OCI-LY1 (cell line): ENCODE measurements around the gene CCDC187.

Source experiments
- H2AFZ ChIP-seq: fragments of 200-600 bp; sonication (generic), shearing (Covaris generic); 2 replicates; pipeline ENCODE4 v1.6.0; 2014; ENCODE audit warnings: antibody characterized with exemption, mild to moderate bottlenecking, low read length
- H3F3A ChIP-seq: fragments of 200-600 bp; sonication (generic), shearing (Covaris generic); 2 replicates; pipeline ENCODE4 v1.6.0; 2014; ENCODE audit warnings: mild to moderate bottlenecking, antibody characterized with exemption, low read length, moderate library complexity; ENCODE audit not compliant: insufficient read depth
- H3K27ac ChIP-seq: fragments of 200-600 bp; sonication (generic); 2 replicates; pipeline ENCODE4 v1.5.1; 2014; ENCODE audit warnings: low read length, mixed run types, mild to moderate bottlenecking, low read depth; ENCODE audit not compliant: poor library complexity, severe bottlenecking
- H3K27me3 ChIP-seq: fragments of 200-600 bp; sonication (generic); 2 replicates; pipeline ENCODE4 v1.6.0; 2014; ENCODE audit warnings: antibody characterized with exemption, mild to moderate bottlenecking, low read length, moderate library complexity; ENCODE audit not compliant: insufficient read depth
- H3K36me3 ChIP-seq: fragments of 200-600 bp; sonication (generic); 2 replicates; pipeline ENCODE4 v1.6.1; 2014; ENCODE audit warnings: mild to moderate bottlenecking, antibody characterized with exemption, low read length, moderate library complexity, mixed read lengths; ENCODE audit not compliant: insufficient read depth
- H3K4me1 ChIP-seq: fragments of 200-600 bp; sonication (generic); 2 replicates; pipeline ENCODE4 v1.5.1; 2014; ENCODE audit warnings: mild to moderate bottlenecking, low read length, moderate library complexity; ENCODE audit not compliant: insufficient read depth, severe bottlenecking
- H3K4me2 ChIP-seq: fragments of 200-600 bp; sonication (generic), shearing (Covaris generic); 2 replicates; pipeline ENCODE4 v1.6.1; 2014; ENCODE audit warnings: low read length
- H3K4me3 ChIP-seq: fragments of 200-600 bp; sonication (generic); 2 replicates; pipeline ENCODE4 v1.5.1; 2014; ENCODE audit warnings: low read length, low read depth, mild to moderate bottlenecking, mixed read lengths; ENCODE audit not compliant: poor library complexity, severe bottlenecking
- H3K79me2 ChIP-seq: fragments of 200-600 bp; shearing (Covaris generic); 2 replicates; pipeline ENCODE4 v1.6.1; 2016; ENCODE audit warnings: mixed run types, low read length, mixed read lengths; ENCODE audit not compliant: insufficient read depth
- H3K9ac ChIP-seq: fragments of 200-600 bp; sonication (generic), shearing (Covaris generic); 2 replicates; pipeline ENCODE4 v1.6.1; 2014; ENCODE audit warnings: mild to moderate bottlenecking, low read length, mixed read lengths
- H3K9me2 ChIP-seq: fragments of 200-600 bp; sonication (generic), shearing (Covaris generic); 2 replicates; pipeline ENCODE4 v1.6.1; 2014; ENCODE audit warnings: low read depth, mild to moderate bottlenecking, low read length, mixed read lengths
- H3K9me3 ChIP-seq: fragments of 200-600 bp; shearing (Covaris generic); 2 replicates; pipeline ENCODE4 v1.6.1; 2014; ENCODE audit warnings: low read length, mixed read lengths
- H4K20me1 ChIP-seq: fragments of 200-600 bp; sonication (generic), shearing (Covaris generic); 2 replicates; pipeline ENCODE4 v1.6.0; 2016; ENCODE audit warnings: mild to moderate bottlenecking, low read length; ENCODE audit not compliant: insufficient read depth
- EZH2 ChIP-seq: fragments of 200-600 bp; sonication (generic), shearing (Covaris generic); IDR thresholded peaks from 2 replicates; pipeline ENCODE4 v1.8.0; 2017; ENCODE audit warnings: borderline replicate concordance, mixed run types, mild to moderate bottlenecking, antibody characterized with exemption, low read length, moderate library complexity, mixed read lengths
- TF ChIP-seq, protein P1 (sequence below): fragments of 200-600 bp; sonication (generic), shearing (Covaris generic); IDR thresholded peaks from 2 replicates; pipeline ENCODE4 v1.5.1; 2017; ENCODE audit warnings: mild to moderate bottlenecking, antibody characterized with exemption, low read length, moderate library complexity, mixed read lengths

Gene CCDC187

DNA sequence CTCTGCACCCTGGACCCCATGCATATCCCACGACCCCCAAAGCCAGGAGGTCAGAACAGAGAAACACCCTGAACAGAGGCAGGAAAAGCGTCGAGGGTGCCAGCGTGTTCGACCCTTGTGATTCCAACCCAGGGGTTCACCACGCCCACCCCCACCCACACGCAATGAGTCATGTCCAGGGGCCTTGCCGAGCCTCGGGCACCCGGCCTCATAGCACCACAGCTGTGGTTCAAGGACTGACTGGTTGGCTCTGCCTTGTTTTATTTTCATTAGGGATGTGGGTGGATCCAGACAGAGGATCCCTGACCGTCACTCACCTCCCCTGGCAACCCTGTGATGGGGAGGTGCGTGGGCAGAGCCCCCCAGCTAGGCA is 48.7 kb downstream of the CCDC187 start:
- no peaks in the 10 kb centered on the region for H3K4me1 ChIP-seq
- H2AFZ ChIP-seq: no peak overlapping the region
- no peaks in the 10 kb centered on the region for H3F3A ChIP-seq
- no peaks in the 10 kb centered on the region for H4K20me1 ChIP-seq
- H3K9me2 ChIP-seq: no peaks in the 10 kb centered on the region
- H3K9me3 ChIP-seq: no peaks in the 10 kb centered on the region
- H3K9ac ChIP-seq: no peak overlapping the region
- TF ChIP-seq EZH2: no peak
- H3K36me3 ChIP-seq: no peaks in the 10 kb centered on the region
- H3K27ac ChIP-seq: no peak overlapping the region
- H3K79me2 ChIP-seq: no peaks in the 10 kb centered on the region
- H3K27me3 ChIP-seq: peaks cover 15% of the 10 kb centered on the region
- no peak overlapping the region for H3K4me2 ChIP-seq
- no peak overlapping the region for H3K4me3 ChIP-seq

DNA sequence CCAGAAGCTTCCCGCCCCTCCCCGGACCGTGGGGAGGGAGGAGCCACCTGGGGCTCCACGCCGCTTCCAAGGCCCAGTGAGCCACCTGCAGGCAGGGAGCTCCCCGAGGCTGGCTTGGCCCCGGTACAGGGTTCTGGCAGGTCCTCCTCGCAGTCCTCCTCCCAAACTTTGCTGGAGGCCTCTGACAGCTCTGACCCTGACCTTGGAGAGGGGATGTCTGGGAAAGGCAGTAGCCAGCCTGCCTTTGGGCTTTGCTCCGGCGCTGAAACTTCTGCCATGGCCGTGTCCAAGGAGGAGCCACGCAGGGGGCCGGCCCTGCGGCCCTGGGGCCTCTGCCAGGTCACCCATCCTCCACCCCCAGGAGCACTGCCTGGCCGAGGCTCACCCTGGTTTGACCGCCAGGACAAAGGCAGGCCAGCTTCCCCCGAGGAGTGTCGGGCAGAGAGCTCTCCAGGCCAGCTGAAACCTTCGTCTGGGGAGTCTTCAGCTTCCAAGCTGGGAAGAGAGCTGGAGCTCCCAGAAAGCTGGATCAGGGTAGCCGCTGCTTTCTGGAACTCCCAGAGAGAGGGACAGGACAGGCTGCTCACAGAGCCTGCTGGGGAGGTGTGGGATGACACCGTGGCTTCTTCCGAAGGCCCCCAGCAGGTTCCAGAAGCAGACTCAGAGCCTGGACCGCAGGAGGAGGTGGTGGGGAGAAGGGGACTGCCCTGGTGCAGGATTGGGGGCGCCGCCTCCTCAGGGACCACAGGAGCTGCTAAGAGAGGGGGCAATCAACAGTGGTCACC is 49.3 kb downstream of the CCDC187 start:
- H3K79me2 ChIP-seq: no peaks in the 10 kb centered on the region
- H3K27ac ChIP-seq: no peak overlapping the region
- peaks cover 15% of the 10 kb centered on the region for H3K27me3 ChIP-seq
- H3K4me3 ChIP-seq: no peak overlapping the region
- H3K4me2 ChIP-seq: no peak overlapping the region
- H2AFZ ChIP-seq: no peak overlapping the region
- no peaks in the 10 kb centered on the region for H3K9me3 ChIP-seq
- H3K9me2 ChIP-seq: no peaks in the 10 kb centered on the region
- no peaks in the 10 kb centered on the region for H3K4me1 ChIP-seq
- no peaks in the 10 kb centered on the region for H3K36me3 ChIP-seq
- H3K9ac ChIP-seq: no peak overlapping the region
- H4K20me1 ChIP-seq: no peaks in the 10 kb centered on the region
- TF ChIP-seq, protein P1, sequence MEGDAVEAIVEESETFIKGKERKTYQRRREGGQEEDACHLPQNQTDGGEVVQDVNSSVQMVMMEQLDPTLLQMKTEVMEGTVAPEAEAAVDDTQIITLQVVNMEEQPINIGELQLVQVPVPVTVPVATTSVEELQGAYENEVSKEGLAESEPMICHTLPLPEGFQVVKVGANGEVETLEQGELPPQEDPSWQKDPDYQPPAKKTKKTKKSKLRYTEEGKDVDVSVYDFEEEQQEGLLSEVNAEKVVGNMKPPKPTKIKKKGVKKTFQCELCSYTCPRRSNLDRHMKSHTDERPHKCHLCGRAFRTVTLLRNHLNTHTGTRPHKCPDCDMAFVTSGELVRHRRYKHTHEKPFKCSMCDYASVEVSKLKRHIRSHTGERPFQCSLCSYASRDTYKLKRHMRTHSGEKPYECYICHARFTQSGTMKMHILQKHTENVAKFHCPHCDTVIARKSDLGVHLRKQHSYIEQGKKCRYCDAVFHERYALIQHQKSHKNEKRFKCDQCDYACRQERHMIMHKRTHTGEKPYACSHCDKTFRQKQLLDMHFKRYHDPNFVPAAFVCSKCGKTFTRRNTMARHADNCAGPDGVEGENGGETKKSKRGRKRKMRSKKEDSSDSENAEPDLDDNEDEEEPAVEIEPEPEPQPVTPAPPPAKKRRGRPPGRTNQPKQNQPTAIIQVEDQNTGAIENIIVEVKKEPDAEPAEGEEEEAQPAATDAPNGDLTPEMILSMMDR: peak; percentile 6; the same call in 1 of the 2 replicates
- TF ChIP-seq EZH2: no peak
- H3F3A ChIP-seq: no peaks in the 10 kb centered on the region

DNA sequence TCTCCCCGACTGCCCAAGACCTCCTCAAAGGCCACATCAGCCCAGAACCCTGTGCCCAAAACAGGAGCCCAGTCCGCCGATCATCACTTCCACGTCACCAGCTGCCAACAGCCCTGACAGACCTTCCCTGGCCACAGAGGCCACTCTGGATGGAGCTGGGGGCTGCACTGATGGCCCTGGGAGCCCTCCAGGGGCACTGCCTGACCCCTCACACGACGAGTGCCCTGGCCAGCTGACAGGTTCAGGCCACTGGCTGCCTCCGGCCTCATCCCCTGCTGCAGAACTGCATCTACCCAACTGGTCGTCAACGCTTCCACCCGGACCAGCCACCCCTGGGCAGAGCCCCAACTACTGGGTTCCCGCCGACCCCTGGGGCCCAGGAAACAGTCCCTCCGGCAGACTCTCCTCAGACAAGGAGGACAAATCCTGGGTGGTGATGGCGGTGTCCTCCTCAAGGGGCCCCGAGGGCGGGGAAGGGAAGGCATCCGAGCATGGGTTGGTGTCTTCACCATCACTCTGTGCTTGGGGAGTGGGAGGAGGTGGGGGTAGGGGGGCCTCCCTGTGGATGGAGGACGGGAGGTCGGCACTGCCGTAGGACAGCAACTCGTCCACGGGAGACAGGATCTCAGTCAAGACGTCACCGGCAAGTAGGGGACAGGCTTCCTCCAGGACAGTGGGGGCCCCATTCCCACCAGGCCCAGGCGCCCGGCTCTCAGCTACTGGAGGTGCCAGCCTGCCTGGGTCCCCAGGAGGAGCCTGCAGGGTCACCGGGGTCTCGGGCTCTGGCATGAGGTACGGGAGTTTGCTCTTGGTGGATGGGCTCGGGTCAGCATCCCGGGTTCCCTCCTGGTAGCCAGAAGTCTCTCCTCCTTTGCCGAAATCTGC is 50.4 kb downstream of the CCDC187 start:
- Histone ChIP-seq H3K4me3 (no peak overlapping the region), H3K79me2 (no peaks in the 10 kb centered on the region), H2AFZ (no peak overlapping the region), H3K4me1 (no peaks in the 10 kb centered on the region), H3K9me2 (no peaks in the 10 kb centered on the region), H3K9ac (no peak overlapping the region), H3K27ac (no peak overlapping the region), H3K27me3 (peaks cover 18% of the 10 kb centered on the region), H4K20me1 (no peaks in the 10 kb centered on the region), H3F3A (no peaks in the 10 kb centered on the region), H3K36me3 (no peaks in the 10 kb centered on the region), H3K4me2 (no peak overlapping the region), H3K9me3 (no peaks in the 10 kb centered on the region)
- TF ChIP-seq, protein P1: no peak
- no peak for TF ChIP-seq EZH2
